DND-41 (cell line): ENCODE measurements around the gene COG5.

Source experiments
- EZH2 ChIP-seq: IDR thresholded peaks from 3 replicates; pipeline ENCODE4 v1.6.1; 2012; ENCODE audit warnings: borderline replicate concordance, low read depth, mild to moderate bottlenecking, moderate library complexity, low read length, inconsistent platforms; ENCODE audit not compliant: severe bottlenecking
- TF ChIP-seq, protein P1 (sequence below): IDR thresholded peaks from 2 replicates; pipeline ENCODE4 v1.5.1; 2012; ENCODE audit warnings: borderline replicate concordance, low read length, moderate library complexity, mild to moderate bottlenecking; ENCODE audit not compliant: poor library complexity, severe bottlenecking; ENCODE audit errors: extremely low read depth

DNA sequence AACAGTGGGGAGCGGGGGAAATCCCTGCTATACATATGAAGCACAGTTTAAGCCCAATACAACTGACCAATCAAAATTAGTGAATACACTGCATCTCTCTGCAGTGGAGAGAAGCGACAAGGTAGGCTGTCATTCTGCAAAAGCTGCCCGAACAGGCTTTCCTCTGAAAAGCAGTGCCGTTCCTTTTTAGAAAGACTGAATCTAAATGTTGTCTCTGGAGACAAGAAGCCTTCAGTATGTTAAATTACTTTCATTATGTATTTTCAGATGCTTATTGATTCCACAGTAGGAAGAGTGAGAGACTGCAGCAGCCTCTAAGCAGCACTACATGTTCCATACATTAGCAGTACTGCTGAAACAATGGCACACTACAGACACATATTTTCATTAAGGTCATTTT, 93.8 kb downstream of the COG5 start, which contains the start of gene GPR22:
- TF ChIP-seq, protein P1, sequence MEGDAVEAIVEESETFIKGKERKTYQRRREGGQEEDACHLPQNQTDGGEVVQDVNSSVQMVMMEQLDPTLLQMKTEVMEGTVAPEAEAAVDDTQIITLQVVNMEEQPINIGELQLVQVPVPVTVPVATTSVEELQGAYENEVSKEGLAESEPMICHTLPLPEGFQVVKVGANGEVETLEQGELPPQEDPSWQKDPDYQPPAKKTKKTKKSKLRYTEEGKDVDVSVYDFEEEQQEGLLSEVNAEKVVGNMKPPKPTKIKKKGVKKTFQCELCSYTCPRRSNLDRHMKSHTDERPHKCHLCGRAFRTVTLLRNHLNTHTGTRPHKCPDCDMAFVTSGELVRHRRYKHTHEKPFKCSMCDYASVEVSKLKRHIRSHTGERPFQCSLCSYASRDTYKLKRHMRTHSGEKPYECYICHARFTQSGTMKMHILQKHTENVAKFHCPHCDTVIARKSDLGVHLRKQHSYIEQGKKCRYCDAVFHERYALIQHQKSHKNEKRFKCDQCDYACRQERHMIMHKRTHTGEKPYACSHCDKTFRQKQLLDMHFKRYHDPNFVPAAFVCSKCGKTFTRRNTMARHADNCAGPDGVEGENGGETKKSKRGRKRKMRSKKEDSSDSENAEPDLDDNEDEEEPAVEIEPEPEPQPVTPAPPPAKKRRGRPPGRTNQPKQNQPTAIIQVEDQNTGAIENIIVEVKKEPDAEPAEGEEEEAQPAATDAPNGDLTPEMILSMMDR: no peak
- TF ChIP-seq EZH2: no peak
